Mononuclear cell (primary cell): Measurements from ENCODE around the gene LRRC4C. TPM values are rescaled to one million over a fixed set of nuclear protein-coding genes. Genes with fewer than 3 reads are reported as not detected.

Experiments used
- H3K27me3 ChIP-seq: 2 replicates; pipeline ENCODE4 v1.6.0; 2011; ENCODE audit warnings: low read length, control low read depth; ENCODE audit not compliant: insufficient read depth
- H3K4me1 ChIP-seq: 2 replicates; pipeline ENCODE4 v1.5.1; 2011; ENCODE audit warnings: mild to moderate bottlenecking, low read length, control low read depth; ENCODE audit not compliant: insufficient read depth
- H3K4me3 ChIP-seq: 2 replicates; pipeline ENCODE4 v1.5.1; 2011; ENCODE audit warnings: mild to moderate bottlenecking, low read length, moderate library complexity
- H3K9me3 ChIP-seq: 2 replicates; pipeline ENCODE4 v1.5.1; 2011; ENCODE audit warnings: low read depth, mild to moderate bottlenecking, control low read depth, low read length
- total RNA-seq: library from RNA; depleted of rRNA; stranded (reverse); fragments of >200 nt; gene quantifications from one replicate; pipeline ENCODE4 v1.2.3, GENCODE V29; 2012

Gene LRRC4C
- total RNA-seq, 1 donor = not detected

DNA sequence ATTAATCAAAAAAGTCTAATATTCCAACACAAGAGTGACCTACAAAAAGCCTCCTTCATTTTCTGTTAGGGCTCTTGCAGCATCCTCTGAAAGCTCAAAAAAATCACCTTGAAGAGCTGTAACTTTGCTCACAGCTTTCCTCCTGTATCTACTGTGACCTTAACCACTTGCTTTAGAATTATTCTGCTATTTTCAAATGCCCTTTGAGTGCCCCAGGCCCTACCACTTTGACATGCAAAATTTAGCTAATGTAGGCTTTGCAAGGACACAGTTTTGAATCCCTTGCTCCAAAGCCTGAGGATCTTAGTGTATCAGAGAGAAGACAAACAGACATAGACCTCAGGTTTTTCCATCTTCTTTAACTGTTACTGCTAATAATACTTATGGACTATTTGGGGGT is 253.1 kb downstream of the LRRC4C start:
- Histone ChIP-seq H3K9me3 (no peaks in the 10 kb centered on the region), H3K27me3 (no peaks in the 10 kb centered on the region), H3K4me3 (no peak overlapping the region), H3K4me1 (no peaks in the 10 kb centered on the region)

DNA sequence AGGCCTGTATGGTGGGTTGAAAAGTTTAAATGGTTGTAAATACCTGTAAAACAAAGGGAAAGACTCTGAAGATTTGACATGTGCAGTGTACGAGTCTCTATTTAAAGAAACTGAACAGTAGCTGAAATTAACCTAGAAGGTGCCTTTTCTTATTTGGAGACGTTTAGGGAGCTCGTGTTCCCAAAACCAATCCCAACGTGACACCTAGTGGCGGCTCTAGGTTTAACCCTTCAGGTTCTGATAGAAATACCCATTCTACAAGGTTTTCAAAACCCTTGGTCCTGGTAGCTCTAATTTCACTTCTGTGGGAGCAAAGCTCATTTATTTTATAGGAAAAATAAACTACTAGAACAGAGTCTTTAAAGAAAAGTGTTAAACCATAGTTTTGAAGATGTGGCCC is 258.3 kb downstream of the LRRC4C start:
- no peak overlapping the region for H3K4me3 ChIP-seq
- no peaks in the 10 kb centered on the region for H3K9me3 ChIP-seq
- no peaks in the 10 kb centered on the region for H3K27me3 ChIP-seq
- no peaks in the 10 kb centered on the region for H3K4me1 ChIP-seq

DNA sequence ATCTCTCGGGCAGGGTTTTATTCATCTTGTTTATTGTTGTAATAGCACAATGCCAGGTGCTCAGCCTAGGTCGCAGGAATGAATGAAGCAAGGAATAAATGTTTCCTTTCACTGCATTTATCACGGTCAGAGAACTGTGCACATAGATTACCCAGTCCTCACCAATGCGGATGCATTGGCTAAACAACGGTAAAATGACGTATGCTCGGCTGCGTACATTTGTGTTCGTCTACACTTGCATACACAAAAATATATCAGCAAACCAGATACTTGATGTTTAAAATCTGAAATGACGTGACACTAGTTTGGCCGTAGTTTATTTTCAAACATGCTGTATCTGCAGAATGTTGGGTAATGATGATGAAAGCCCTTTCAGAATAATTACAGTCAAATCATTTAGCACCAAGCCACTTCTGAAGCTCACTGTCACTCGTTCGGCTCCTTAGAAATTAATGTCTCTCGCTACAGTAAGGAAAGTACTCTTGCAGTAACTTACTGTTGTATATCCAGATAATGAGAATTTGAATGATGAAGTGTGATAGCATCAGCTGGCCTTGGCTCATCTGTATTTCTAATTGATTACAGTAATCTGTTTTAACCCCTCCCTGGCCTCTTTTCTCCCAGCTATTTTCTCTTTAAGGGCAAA is 268.9 kb downstream of the LRRC4C start:
- Histone ChIP-seq H3K27me3 (no peaks in the 10 kb centered on the region), H3K4me3 (no peak overlapping the region), H3K9me3 (no peaks in the 10 kb centered on the region), H3K4me1 (no peaks in the 10 kb centered on the region)

DNA sequence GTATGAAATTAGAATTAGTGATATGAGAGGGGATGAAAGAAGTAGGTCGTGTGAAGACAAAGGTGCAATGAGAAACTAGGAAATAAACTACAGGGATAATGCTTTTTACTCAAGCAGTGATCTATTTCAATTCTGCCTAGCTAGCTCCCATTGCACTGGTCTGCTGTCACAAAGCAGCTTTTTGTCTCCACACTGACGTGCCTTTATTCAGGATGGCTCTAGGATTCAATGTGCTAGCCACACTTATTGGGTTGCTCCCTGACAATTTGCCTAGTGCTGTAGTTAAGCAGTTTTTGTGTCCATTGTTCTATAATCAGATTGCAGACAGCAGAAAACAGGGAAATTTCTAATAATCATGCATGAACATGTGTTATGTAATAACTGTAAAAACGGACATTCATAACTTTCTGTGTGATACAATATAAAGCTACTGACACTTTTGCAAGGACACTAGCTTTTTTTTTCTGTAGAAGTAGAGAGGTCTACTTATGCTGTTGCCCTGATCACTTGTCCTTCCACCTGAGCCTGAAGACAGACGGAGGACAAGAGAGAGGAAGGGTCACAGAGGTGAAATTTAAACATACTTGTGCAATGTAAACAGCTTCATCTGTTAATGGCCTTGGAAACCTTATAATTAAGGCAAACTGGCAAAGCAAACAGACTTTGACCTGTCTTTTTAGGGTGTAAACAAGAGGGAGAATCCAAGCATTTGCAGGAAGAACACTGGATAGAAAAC is 269.6 kb downstream of the LRRC4C start:
- H3K27me3 ChIP-seq = no peaks in the 10 kb centered on the region
- H3K9me3 ChIP-seq = no peaks in the 10 kb centered on the region
- H3K4me1 ChIP-seq = no peaks in the 10 kb centered on the region
- no peak overlapping the region for H3K4me3 ChIP-seq

DNA sequence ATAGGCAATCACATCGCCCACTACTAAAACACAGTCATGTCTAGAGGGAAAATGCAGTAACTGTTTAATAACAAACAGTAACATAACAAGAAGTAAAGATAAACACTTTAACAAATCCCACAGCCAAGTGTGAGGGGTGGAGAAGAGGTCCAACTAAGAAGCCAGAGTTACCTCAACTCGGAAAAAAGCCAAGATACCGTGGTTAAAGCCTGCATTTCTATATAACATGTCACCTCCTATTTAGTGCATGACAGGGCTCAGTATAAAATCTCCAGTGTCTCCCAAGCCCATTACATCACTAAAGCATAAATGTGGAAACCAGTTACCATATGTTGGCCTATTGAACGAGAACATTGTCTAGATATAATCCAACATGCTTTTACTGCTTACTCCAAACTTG is 281.7 kb downstream of the LRRC4C start:
- peaks cover 5% of the 10 kb centered on the region for H3K9me3 ChIP-seq
- no peaks in the 10 kb centered on the region for H3K4me1 ChIP-seq
- H3K27me3 ChIP-seq = no peaks in the 10 kb centered on the region
- H3K4me3 ChIP-seq = no peak overlapping the region

DNA sequence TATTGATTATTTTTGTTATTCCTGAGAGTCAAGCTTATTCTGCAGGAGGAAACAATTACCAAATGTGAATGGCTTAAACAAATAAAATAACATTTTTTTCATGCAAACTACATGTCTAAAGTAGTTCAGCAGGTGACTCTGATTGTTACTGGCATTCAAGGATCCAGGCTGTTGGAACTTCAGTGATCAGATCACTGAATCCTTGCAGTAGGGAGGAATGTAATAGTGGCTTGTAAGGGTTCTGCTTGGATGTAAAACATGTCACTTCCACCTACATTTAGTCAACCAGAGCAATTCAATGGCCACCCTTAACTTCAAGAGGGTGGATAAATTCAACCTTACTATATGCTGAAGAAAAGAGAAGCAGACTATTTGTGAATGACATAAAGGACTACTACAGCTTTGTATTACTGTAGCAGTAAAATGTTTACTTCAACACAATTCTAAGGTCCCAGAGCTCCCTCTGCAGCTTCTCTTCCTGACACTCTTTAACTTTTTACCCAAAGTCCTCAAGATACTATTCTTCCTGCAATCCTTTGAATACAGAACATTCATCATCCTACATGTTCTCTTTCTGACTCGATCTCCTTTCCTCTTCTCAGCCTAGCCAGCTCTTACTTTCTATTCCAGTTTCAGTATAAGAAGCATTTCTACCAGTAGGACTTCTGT is 284.0 kb downstream of the LRRC4C start:
- H3K27me3 ChIP-seq = no peaks in the 10 kb centered on the region
- no peak overlapping the region for H3K4me3 ChIP-seq
- H3K4me1 ChIP-seq = no peaks in the 10 kb centered on the region
- H3K9me3 ChIP-seq = peaks cover 5% of the 10 kb centered on the region

DNA sequence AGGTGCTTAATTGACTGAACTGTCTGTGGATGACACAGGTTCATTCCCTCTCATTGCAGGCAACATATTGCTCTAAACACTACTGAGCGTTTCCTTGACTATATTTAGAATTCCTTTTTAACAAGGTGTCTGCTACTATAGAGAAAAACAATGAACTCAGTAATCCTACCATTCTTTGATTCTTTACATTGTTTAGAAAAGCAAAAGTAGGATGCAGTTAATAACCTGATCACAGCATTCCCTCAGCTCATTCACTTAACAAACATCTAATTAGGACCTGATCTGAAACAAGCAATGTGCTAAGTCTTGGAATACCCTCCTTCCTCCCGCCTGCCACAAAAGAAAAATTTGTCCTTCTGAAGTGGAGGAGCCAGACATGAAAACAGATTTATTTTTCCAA is 313.1 kb downstream of the LRRC4C start:
- Histone ChIP-seq H3K4me3 (no peak overlapping the region), H3K9me3 (no peaks in the 10 kb centered on the region), H3K4me1 (no peaks in the 10 kb centered on the region), H3K27me3 (no peaks in the 10 kb centered on the region)

DNA sequence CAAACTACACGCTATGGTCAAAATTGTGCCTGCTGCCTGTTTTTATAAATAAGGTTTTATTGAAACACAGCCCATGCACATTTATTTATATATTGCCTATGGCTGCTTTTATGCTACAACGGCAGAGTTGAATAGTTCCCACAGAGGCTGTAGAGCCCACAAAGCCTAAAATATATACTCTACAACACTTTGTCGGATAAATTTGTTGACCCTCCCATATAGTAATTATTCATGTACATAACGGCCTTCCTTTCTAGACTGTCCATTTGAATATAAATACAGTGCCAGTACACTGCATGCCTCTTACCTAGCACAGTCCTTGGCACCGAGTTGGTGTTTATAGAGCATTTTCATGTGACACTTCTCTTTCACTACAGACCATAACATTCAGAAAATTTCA is 314.0 kb downstream of the LRRC4C start:
- Histone ChIP-seq H3K9me3 (no peaks in the 10 kb centered on the region), H3K4me1 (no peaks in the 10 kb centered on the region), H3K4me3 (no peak overlapping the region), H3K27me3 (no peaks in the 10 kb centered on the region)

DNA sequence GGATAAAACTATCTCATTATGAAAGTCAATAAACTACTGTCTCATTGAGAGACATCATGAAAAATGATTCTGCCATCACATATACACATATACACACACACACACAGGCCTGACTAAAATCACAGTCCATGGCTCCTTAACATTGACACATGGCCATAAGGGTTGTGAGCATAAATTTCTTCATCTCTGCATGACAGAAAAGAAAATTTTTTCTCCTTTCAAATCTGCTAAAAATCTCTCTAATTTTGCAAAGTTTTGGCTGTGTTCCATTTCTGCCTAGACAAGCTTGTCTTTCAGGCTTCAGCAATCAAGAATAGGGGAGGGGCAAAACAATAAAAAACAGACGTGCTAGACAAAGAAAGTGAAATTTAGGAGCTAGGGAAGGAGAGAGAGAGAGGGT is 324.5 kb downstream of the LRRC4C start:
- H3K4me1 ChIP-seq = no peaks in the 10 kb centered on the region
- H3K4me3 ChIP-seq = no peak overlapping the region
- no peaks in the 10 kb centered on the region for H3K27me3 ChIP-seq
- H3K9me3 ChIP-seq = no peaks in the 10 kb centered on the region

DNA sequence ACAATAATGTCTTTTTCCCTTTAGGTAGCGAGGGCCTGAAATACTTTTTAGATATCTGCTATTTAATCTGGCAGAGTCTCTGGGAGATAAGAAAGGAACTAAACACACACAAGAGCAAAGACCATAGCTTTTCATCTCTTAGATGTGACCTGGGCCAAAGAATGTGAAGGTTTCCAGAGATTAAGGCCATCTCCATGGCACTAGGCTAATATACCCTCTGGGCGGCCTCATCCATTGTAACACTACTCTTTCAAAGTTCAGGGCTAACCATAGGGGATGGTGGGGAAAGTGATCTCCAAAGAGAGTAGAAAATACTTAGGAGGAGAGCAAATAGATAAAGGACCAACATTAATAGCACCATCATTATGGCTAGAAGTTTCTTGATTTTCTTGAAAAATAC is 326.4 kb downstream of the LRRC4C start:
- H3K4me1 ChIP-seq = no peaks in the 10 kb centered on the region
- no peaks in the 10 kb centered on the region for H3K9me3 ChIP-seq
- H3K27me3 ChIP-seq = no peaks in the 10 kb centered on the region
- H3K4me3 ChIP-seq = no peak overlapping the region

DNA sequence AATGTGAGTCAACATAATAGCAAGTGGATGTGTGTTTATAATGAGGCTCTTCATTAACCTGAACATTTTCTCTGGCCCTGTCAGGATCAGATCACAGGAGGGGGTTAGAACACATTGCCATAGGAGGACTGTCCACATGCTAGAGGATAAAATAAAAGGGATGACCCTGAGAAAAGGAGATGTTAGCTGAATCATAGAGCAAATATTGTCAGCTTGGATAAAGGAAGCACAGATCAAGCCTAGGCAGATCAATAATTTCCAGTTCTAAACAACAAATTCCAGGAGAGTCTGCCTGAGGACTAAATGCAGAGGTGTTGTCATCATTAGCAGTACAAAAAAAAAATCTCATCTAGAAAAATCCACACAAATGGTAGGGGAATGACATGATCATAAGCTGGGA is 337.9 kb downstream of the LRRC4C start:
- Histone ChIP-seq H3K4me3 (no peak overlapping the region), H3K9me3 (peaks cover 6% of the 10 kb centered on the region), H3K27me3 (no peaks in the 10 kb centered on the region), H3K4me1 (no peaks in the 10 kb centered on the region)

DNA sequence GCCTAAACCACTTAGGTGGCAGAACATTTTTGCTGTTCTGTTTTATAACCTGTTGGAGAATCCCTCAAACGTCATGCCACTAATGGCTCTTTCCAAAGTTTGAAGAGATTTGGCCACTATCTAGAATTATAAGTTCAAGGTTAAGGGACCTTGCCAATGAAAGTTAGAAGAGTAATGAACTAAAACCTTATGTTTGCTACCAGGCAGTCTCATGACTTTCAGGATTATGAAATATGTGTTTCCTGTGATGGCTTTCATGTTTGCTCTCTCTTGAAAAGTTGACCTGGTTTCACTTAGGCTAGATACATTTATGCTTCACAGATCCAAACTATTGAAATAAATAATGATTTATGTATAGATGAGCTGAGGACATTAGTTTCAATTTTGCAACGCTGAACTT is 340.0 kb downstream of the LRRC4C start:
- Histone ChIP-seq H3K9me3 (peaks cover 6% of the 10 kb centered on the region), H3K27me3 (no peaks in the 10 kb centered on the region), H3K4me3 (no peak overlapping the region), H3K4me1 (no peaks in the 10 kb centered on the region)

DNA sequence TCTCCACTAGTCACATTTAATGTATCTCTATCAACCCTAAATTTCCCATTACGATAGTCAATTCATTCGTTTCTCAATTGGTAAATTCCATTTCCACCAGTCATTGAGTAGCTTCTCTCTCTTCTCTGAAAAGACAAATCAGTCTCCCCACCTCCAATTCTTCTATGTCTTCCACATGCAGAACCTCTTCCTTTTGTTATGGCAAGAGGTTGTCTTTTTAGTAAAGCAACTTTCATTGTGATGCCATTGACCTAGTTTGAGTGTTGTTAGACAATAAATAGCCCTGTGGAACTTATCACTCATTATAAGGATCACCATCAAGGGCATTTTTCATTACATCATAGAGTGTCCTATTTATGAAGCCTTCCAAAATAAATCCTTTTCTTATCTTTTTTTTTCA is 340.9 kb downstream of the LRRC4C start:
- Histone ChIP-seq H3K4me3 (no peak overlapping the region), H3K27me3 (no peaks in the 10 kb centered on the region), H3K4me1 (no peaks in the 10 kb centered on the region), H3K9me3 (no peaks in the 10 kb centered on the region)

DNA sequence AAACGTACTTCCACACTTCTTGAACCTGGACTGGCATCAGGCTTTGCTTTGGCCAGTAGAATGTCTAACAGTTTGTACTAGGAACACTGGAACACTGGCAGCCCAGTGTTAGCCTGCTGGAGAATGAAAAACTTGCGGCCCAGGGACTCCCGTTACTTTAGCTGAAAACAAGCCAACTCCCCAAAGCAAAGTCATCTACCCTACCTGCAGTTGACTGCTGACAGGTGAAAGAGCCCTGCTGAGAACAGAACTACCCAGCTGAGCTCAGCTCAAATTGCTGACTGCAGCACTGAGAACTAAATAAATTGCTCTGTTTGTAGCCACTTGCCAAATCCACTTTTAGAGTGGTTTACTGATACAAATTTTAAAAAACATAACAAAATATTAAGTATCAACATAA is 342.5 kb downstream of the LRRC4C start:
- Histone ChIP-seq H3K9me3 (no peaks in the 10 kb centered on the region), H3K4me3 (no peak overlapping the region), H3K27me3 (no peaks in the 10 kb centered on the region), H3K4me1 (no peaks in the 10 kb centered on the region)

DNA sequence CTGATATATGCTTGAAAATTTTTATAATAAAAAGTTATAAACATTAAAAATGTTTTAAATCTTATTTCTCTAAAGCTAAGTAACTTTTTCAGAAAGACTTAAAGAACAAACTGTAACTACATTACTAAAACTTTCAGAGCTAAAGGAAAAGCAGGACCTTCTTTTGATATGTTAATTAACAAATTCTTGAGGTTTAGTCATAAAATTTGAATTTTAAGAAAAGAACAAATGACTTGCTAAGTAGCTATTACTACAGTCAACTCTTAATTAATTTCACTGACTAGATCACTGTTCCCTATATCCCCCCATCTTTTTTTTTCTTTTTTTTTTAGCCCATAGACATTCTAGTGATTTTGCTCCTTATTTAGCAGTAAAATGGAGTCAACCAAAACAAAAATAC is 344.4 kb downstream of the LRRC4C start:
- Histone ChIP-seq H3K4me1 (no peaks in the 10 kb centered on the region), H3K4me3 (no peak overlapping the region), H3K9me3 (no peaks in the 10 kb centered on the region), H3K27me3 (no peaks in the 10 kb centered on the region)

DNA sequence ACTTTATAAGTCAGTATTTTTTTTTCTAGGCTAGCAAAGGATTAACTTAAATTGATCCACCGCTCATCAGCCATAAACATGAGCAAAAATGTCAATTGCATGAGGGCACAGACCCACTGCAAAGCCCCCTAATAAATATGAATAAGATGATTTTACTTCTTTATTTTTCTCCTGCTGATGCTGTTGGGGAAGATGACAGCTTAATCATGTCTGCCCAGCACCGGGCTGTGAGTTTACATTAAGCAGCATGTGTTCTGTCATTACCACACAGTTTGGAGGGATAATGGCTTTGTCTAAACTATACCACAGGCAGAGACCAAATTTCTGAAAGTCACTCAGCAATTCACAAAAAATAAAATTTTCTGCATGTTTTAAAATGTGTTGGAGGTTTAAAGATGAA is 346.3 kb downstream of the LRRC4C start:
- no peak overlapping the region for H3K4me3 ChIP-seq
- H3K9me3 ChIP-seq = no peaks in the 10 kb centered on the region
- H3K27me3 ChIP-seq = no peaks in the 10 kb centered on the region
- no peaks in the 10 kb centered on the region for H3K4me1 ChIP-seq
